Stimulated activated naive B cell treated with anti-CD40 and anti-IgM and Interleukin-4, amounts not matched to agents 10 μg/mL and 1 μg/mL and 100 μg/mL, for 72 hours (primary cell): Measurements from ENCODE around the gene GAS2L1.
A peak's percentile ranks its signal among the peaks of the same experiment; 100 is the strongest.

ENCODE experiments used
- ATAC-seq, 2 donors: fragments of 150-1000 bp; cut with Tn5 transposase; replicated peaks; 2 replicates each; pipeline ENCODE4 v1.10.0; 2021; ENCODE audit warnings: moderate library complexity in 1 of 2
- DNase-seq: peaks from one replicate; pipeline ENCODE4 v3.0.0; 2021
- H3K27ac Mint-ChIP-seq: one replicate; pipeline ENCODE4 v1.8.0; 2022; ENCODE audit warnings: mild to moderate bottlenecking, mixed read lengths
- H3K27me3 Mint-ChIP-seq, 2 donors: one replicate each; pipeline ENCODE4 v1.8.0; 2022; ENCODE audit warnings: mixed read lengths in 2 of 2
- H3K36me3 Mint-ChIP-seq, 2 donors: one replicate each; pipeline ENCODE4 v1.8.0; 2022; ENCODE audit warnings: mixed read lengths in 2 of 2, mild to moderate bottlenecking in 1 of 2
- H3K4me1 Mint-ChIP-seq, 2 donors: one replicate each; pipeline ENCODE4 v1.8.0; 2022; ENCODE audit warnings: mixed read lengths in 2 of 2, mild to moderate bottlenecking in 1 of 2
- H3K4me3 Mint-ChIP-seq, 2 donors: one replicate each; pipeline ENCODE4 v1.8.0; 2022; ENCODE audit warnings: mild to moderate bottlenecking in 2 of 2, mixed read lengths in 2 of 2, moderate library complexity in 1 of 2
- H3K9me3 Mint-ChIP-seq, 2 donors: one replicate each; pipeline ENCODE4 v1.8.0; 2022; ENCODE audit warnings: mixed read lengths in 2 of 2, mild to moderate bottlenecking in 1 of 2

Gene GAS2L1

GRCh38 chr22:29268511-29269229, 37.8 kb upstream of the GAS2L1 start:
- no peak for DNase-seq

GRCh38 chr22:29269230-29269604, 37.2 kb upstream of the GAS2L1 start:
- peak overlapping the region; percentile 98 for H3K27ac Mint-ChIP-seq
- H3K36me3 Mint-ChIP-seq, result peaks cover 33 to 60% of the 10 kb centered on the region in 2 donors
- ATAC-seq, result no peak
- H3K27me3 Mint-ChIP-seq, result no peaks in the 10 kb centered on the region
- no peak for DNase-seq
- H3K9me3 Mint-ChIP-seq, result no peaks in the 10 kb centered on the region
- peaks cover 34 to 65% of the 10 kb centered on the region in 2 donors for H3K4me1 Mint-ChIP-seq
- H3K4me3 Mint-ChIP-seq, result peak overlapping the region; percentile 88 to 91

More at GRCh38 chr22:29268511-29269229, 37.8 kb upstream of the GAS2L1 start:
- peak overlapping the region; percentile 88 to 91 for H3K4me3 Mint-ChIP-seq
- no peaks in the 10 kb centered on the region for H3K9me3 Mint-ChIP-seq
- H3K27me3 Mint-ChIP-seq, result no peaks in the 10 kb centered on the region
- ATAC-seq, result peak; percentile 46 to 48
- peaks cover 31 to 55% of the 10 kb centered on the region in 2 donors for H3K36me3 Mint-ChIP-seq
- peaks cover 33 to 60% of the 10 kb centered on the region in 2 donors for H3K4me1 Mint-ChIP-seq
- peak overlapping the region; percentile 98 for H3K27ac Mint-ChIP-seq

- Mint-ChIP-seq H3K9me3 (no peaks in the 10 kb centered on the region), H3K4me1 (peaks cover 35 to 69% of the 10 kb centered on the region in 2 donors), H3K27me3 (no peaks in the 10 kb centered on the region), H3K27ac (peak overlapping the region; percentile 98), H3K36me3 (peaks cover 35 to 67% of the 10 kb centered on the region in 2 donors), H3K4me3 (peak overlapping the region; percentile 88 to 91)
- DNase-seq, result no peak
- no peak for ATAC-seq
Measured at GRCh38 chr22:29269731-29270474, 36.5 kb upstream of the GAS2L1 start.

- H3K36me3 Mint-ChIP-seq, result peaks cover 38 to 71% of the 10 kb centered on the region in 2 donors
Measured at GRCh38 chr22:29270475-29271271, 35.8 kb upstream of the GAS2L1 start.

GRCh38 chr22:29272624-29273023, 33.8 kb upstream of the GAS2L1 start:
- DNase-seq (no peak), ATAC-seq (no peak)
- Mint-ChIP-seq H3K27ac (no peak overlapping the region), H3K27me3 (no peaks in the 10 kb centered on the region), H3K36me3 (peaks cover 49 to 73% of the 10 kb centered on the region in 2 donors), H3K4me3 (no peak overlapping the region), H3K9me3 (no peaks in the 10 kb centered on the region), H3K4me1 (peaks cover 29 to 75% of the 10 kb centered on the region in 2 donors)

More at GRCh38 chr22:29270475-29271271, 35.8 kb upstream of the GAS2L1 start:
- no peak for DNase-seq
- H3K27ac Mint-ChIP-seq, result peak overlapping the region; percentile 2
- H3K4me1 Mint-ChIP-seq, result peaks cover 35 to 76% of the 10 kb centered on the region in 2 donors
- no peak for ATAC-seq
- H3K4me3 Mint-ChIP-seq, result peak overlapping the region; percentile 88 to 91
- H3K9me3 Mint-ChIP-seq, result no peaks in the 10 kb centered on the region
- no peaks in the 10 kb centered on the region for H3K27me3 Mint-ChIP-seq

GRCh38 chr22:29275167-29275566, 31.3 kb upstream of the GAS2L1 start:
- Mint-ChIP-seq H3K4me3 (no peak overlapping the region), H3K27me3 (no peaks in the 10 kb centered on the region), H3K4me1 (peaks cover 27 to 69% of the 10 kb centered on the region in 2 donors), H3K9me3 (no peaks in the 10 kb centered on the region), H3K27ac (no peak overlapping the region), H3K36me3 (peaks cover 52 to 73% of the 10 kb centered on the region in 2 donors)
- no peak for ATAC-seq
- no peak for DNase-seq

GRCh38 chr22:29275819-29276565, 30.5 kb upstream of the GAS2L1 start:
- ATAC-seq (no peak), DNase-seq (no peak)
- H3K9me3 Mint-ChIP-seq, result no peaks in the 10 kb centered on the region
- peaks cover 50 to 73% of the 10 kb centered on the region in 2 donors for H3K36me3 Mint-ChIP-seq
- H3K4me3 Mint-ChIP-seq, result peak overlapping the region in 1 of 2 donors; percentile 48
- H3K27ac Mint-ChIP-seq, result peak overlapping the region; percentile 31
- peaks cover 20 to 61% of the 10 kb centered on the region in 2 donors for H3K4me1 Mint-ChIP-seq
- H3K27me3 Mint-ChIP-seq, result no peaks in the 10 kb centered on the region

GRCh38 chr22:29277927-29278326, 28.5 kb upstream of the GAS2L1 start:
- DNase-seq (no peak), ATAC-seq (no peak)
- H3K4me1 Mint-ChIP-seq, result peaks cover 13 to 42% of the 10 kb centered on the region in 2 donors
- no peaks in the 10 kb centered on the region for H3K27me3 Mint-ChIP-seq
- H3K9me3 Mint-ChIP-seq, result no peaks in the 10 kb centered on the region
- H3K36me3 Mint-ChIP-seq, result peaks cover 49 to 75% of the 10 kb centered on the region in 2 donors
- no peak overlapping the region for H3K4me3 Mint-ChIP-seq
- H3K27ac Mint-ChIP-seq, result no peak overlapping the region

GRCh38 chr22:29284196-29284595, 22.3 kb upstream of the GAS2L1 start:
- DNase-seq, result no peak
- peak; percentile 52 to 67 for ATAC-seq
- no peaks in the 10 kb centered on the region for H3K9me3 Mint-ChIP-seq
- H3K27ac Mint-ChIP-seq, result peak overlapping the region; percentile 3
- peaks cover 57 to 71% of the 10 kb centered on the region in 2 donors for H3K36me3 Mint-ChIP-seq
- H3K4me1 Mint-ChIP-seq, result peaks cover 15 to 29% of the 10 kb centered on the region in 2 donors
- H3K27me3 Mint-ChIP-seq, result no peaks in the 10 kb centered on the region
- no peak overlapping the region for H3K4me3 Mint-ChIP-seq

GRCh38 chr22:29288837-29289236, 17.6 kb upstream of the GAS2L1 start:
- H3K27me3 Mint-ChIP-seq, result no peaks in the 10 kb centered on the region
- no peak for ATAC-seq
- H3K27ac Mint-ChIP-seq, result peak overlapping the region; percentile 77
- no peak for DNase-seq
- H3K4me3 Mint-ChIP-seq, result no peak overlapping the region
- no peaks in the 10 kb centered on the region for H3K9me3 Mint-ChIP-seq
- H3K4me1 Mint-ChIP-seq, result peaks cover 21 to 31% of the 10 kb centered on the region in 2 donors
- H3K36me3 Mint-ChIP-seq, result peaks cover 54 to 65% of the 10 kb centered on the region in 2 donors

GRCh38 chr22:29290061-29290460, 16.4 kb upstream of the GAS2L1 start:
- ATAC-seq, result no peak
- H3K27ac Mint-ChIP-seq, result no peak overlapping the region

GRCh38 chr22:29291215-29291614, 15.2 kb upstream of the GAS2L1 start:
- DNase-seq, result no peak
- no peak for ATAC-seq
- Mint-ChIP-seq H3K27ac (no peak overlapping the region), H3K27me3 (no peaks in the 10 kb centered on the region), H3K36me3 (peaks cover 44 to 57% of the 10 kb centered on the region in 2 donors), H3K9me3 (no peaks in the 10 kb centered on the region), H3K4me1 (peaks cover 21 to 23% of the 10 kb centered on the region in 2 donors), H3K4me3 (no peak overlapping the region)

More at GRCh38 chr22:29290061-29290460, 16.4 kb upstream of the GAS2L1 start:
- Mint-ChIP-seq H3K27me3 (no peaks in the 10 kb centered on the region), H3K9me3 (no peaks in the 10 kb centered on the region), H3K4me1 (peaks cover 21 to 23% of the 10 kb centered on the region in 2 donors), H3K36me3 (peaks cover 46 to 60% of the 10 kb centered on the region in 2 donors), H3K4me3 (no peak overlapping the region)
- DNase-seq, result no peak

- H3K36me3 Mint-ChIP-seq, result peaks cover 36 to 52% of the 10 kb centered on the region in 2 donors
- no peak for DNase-seq
- peaks cover 16 to 17% of the 10 kb centered on the region in 2 donors for H3K4me1 Mint-ChIP-seq
- H3K4me3 Mint-ChIP-seq, result no peak overlapping the region
- peak overlapping the region; percentile 71 for H3K27ac Mint-ChIP-seq
- no peaks in the 10 kb centered on the region for H3K9me3 Mint-ChIP-seq
- H3K27me3 Mint-ChIP-seq, result no peaks in the 10 kb centered on the region
- no peak for ATAC-seq
Measured at GRCh38 chr22:29292379-29292778, 14.1 kb upstream of the GAS2L1 start.
